Ureter (tissue), 1 donor: ENCODE data around the gene RPTOR. TPM values are rescaled to one million over a fixed set of nuclear protein-coding genes. Genes with fewer than 3 reads are reported as not detected.
A peak's percentile ranks its signal among the peaks of the same experiment; 100 is the strongest.

Experiments used
- DNase-seq: peaks from one replicate; pipeline ENCODE4 v3.0.0-alpha.2; 2020; ENCODE audit warnings: low spot score
- total RNA-seq: library from RNA; stranded (reverse); gene quantifications from one replicate; pipeline ENCODE4 v1.2.4, GENCODE V29; 2023
- donor health status: DM: yes; HTN: yes; CAD: no.

RPTOR gene
- total RNA-seq, 1 donor from 2014 or later: 64.2 TPM

- DNase-seq: no peak
These were observed 345.7 kb downstream of the RPTOR start for GRCh38 chr17:80890196-80890920.

- no peak for DNase-seq
These were observed 346.3 kb downstream of the RPTOR start for GRCh38 chr17:80890921-80891396.

DNA sequence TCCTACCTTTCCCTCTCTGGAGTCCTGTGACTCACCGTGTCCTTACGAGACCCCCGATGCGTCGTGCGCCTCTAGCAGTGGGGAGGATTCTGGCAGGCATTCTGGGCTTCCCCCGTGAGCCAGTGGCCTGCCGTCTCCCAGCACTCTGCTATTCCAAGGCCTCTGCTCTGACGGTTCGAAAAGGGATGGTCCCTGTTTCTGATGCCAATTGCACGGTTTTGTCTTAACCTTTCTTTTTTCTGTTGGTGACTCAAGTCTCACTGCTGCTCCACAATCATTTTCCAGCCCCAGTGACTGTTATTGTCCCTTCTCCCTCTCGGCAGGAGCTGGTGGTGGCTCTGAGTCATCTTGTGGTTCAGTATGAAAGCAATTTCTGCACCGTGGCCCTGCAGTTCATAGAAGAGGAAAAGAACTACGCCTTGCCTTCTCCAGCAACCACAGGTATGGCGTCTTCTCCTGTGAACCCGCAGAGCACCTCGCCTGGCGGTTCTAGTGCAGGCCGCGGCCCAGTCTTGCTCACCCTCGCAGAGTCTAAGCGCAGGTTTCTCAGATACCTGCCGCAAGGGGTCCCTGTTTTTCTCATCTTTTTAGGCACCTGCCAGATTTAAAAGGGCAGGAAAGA lies 346.9 kb downstream of the RPTOR start:
- peak; percentile 71 for DNase-seq

DNA sequence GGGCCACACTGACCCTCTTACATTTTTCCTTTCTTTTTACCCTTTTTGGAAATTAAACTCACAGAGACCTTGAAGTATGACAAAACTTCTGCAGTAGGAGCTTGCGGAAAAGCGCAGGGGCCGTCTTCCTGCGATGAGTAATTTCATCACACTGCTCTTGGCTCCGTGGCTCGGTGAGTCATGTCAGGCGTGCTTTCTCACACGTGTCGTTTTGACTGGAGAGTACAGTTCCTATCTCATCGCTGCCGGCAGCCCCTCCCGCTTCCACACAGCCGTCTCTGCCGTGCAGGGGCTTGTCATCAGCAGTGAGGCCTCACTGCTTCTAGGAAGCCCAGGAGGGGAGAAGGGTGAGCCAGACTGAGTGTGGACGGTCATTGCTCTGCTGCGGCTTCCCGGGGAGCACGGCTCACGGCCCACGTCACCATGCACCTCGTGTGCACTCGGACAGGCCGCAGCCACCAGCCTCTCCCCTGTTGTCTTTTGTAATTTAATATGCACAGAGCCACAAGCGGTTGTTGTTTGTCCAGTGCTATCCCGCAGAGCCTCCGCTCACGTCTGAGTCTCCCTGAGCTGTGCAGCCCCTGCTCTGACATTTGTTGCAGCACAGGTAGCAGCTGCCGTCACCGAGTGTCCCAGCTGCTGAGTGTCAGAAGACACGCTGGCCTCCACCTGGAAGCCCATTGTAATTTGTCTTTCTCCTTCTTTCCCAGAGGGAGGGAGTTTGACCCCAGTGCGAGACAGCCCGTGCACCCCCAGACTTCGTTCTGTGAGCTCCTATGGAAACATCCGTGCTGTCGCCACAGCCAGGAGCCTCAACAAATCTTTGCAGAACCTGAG lies 347.6 kb downstream of the RPTOR start:
- peak; percentile 90 for DNase-seq

GRCh38 chr17:80892900-80893603 lies 348.4 kb downstream of the RPTOR start:
- DNase-seq: no peak

DNA sequence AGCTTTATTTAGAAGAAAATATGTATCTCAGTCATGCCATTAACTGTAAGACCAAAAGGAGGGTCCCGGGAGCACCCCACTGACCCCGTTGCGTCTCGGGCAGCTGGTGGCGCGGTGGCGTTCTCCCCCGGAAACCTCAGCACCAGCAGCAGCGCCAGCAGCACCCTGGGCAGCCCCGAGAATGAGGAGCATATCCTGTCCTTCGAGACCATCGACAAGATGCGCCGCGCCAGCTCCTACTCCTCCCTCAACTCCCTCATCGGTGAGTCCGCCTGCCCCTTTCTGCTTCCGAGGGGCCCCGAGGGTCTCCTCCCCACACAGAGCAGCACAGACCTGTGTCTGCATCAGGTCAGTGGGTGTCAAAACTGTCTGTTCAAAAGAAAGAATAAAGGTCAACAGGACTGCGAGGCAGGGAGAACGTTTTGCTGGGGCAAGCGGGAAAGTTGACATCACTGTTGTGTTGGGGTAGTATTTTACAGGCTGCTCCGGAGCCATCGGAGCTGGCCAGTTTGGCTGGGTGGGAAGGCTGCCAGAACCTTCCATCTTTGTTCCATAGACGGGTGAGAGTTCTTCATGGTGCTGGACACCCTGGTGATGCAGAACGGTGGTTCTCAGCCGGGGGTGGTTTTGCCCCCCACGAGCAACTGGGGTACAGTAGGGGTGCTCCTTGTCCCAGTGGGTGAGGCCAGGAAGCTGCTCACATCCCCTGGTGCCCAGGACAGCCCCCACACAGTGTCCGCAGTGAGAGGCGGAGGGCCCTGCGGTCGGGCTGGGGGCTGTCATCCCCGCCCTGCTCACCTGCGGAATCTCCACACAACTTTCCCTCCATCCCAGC lies 349.2 kb downstream of the RPTOR start:
- DNase-seq: no peak

DNA sequence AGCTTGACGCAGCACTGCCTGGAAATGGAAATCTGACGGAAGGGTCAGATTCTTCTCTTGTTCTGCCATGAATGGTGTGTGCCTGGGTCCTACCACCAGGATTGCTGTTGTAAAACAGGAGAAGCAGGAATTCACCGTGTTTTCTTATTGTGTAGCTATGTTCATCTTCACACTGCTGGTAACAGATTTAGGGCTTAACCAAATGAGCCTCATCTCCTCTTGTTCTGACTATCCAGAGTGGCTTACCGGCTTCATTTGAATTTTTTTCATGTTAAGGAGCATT lies 349.7 kb downstream of the RPTOR start:
- DNase-seq: no peak

- DNase-seq: no peak
These were observed 350.1 kb downstream of the RPTOR start for GRCh38 chr17:80894726-80895125.

DNA sequence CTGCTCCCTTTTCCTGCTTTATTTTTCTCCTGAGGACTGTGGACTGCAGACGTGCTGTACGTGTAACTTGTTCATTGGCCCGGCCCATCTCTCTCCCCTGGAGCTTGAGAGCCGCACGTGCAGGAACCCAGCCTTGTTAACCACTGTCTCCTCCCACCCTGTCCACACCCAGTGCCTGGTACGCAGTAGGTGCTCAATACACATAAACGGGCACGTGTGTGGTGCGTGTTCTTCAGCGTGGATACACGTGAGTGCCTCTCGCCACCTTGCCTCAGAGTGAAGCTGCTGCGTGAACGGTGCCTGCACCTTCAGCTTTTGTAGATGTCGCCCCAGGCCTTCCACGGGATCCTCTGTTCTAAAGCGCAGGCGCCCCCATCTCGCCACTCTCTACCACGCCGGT lies 350.7 kb downstream of the RPTOR start:
- DNase-seq: no peak

DNA sequence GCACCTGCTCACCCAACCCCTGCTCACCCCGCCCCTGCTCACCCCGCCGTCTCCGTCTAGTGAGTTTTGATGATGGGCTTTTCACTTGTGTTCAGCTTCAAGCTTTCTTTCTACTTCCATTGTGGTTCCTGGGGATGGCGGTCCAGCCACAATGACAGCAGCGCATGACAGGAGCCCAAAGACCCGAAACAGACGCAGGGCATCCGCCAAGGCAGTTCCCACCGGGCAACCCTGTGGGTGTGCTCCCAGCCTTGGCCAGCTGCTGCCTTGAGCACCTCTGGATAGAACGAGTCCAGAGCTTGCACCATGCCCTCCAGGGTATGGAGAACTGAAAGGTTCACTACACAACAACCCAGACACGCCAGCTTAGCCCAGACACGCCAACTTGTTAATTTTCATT lies 354.1 kb downstream of the RPTOR start:
- DNase-seq: no peak

DNA sequence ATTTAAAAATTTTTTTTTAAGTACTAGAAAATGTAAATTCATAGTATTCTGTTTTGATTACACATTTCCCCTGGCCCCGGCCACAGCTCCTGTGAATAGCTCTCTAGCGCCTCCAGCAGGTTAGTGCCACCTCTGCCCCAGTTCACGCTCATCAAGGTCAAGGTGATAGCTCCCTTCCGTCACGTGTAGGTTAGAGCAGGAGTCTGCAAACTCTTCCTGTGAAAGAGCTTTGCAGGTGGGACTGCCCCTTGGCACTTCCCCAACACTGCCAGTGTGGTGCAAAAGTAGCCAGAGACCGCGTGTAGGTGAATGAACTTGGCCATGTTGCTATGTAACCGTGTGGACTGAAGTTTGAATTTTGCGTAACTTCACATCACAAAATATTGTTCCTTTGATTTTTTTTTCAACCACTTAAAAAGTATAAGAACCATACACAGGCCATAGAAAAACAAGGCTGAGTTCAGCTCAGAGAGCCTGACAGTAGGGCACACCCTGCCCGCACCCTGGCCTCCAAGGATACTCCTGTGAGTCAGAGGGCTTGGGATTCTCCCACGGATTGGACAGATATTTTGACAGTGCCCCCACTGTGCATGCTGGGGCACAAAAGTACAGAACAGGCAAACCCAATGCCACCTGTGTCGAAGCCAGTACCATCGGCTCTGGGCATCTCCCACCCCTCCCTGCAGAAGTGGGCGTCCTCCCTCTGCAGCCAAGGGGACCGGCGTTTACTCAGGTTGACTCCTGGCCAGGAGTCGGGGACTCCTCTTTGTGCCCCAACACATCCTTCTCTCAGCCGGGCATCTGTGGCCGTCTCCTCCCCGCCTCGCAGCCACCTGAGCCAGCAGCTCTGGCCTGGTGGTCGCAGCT lies 355.0 kb downstream of the RPTOR start:
- no peak for DNase-seq

DNA sequence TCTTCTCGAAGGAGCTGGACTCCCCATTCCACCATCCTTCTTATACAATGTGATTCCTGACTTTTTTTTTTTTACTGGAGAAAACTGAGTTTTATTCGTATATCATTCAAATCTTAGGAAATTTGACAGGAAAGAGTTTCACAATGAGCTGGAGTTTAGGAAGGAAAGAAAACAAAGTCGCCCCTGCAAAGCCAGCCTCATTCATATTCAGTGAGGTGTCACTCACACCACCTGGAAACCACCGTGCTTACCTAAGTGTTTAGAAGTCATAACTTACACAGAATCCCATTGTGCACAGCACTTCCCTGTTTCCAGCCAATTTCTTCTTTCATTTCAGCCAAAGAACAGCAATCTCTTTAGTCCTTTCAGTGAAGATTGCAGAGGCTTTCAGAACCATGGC lies 356.7 kb downstream of the RPTOR start:
- no peak for DNase-seq

DNA sequence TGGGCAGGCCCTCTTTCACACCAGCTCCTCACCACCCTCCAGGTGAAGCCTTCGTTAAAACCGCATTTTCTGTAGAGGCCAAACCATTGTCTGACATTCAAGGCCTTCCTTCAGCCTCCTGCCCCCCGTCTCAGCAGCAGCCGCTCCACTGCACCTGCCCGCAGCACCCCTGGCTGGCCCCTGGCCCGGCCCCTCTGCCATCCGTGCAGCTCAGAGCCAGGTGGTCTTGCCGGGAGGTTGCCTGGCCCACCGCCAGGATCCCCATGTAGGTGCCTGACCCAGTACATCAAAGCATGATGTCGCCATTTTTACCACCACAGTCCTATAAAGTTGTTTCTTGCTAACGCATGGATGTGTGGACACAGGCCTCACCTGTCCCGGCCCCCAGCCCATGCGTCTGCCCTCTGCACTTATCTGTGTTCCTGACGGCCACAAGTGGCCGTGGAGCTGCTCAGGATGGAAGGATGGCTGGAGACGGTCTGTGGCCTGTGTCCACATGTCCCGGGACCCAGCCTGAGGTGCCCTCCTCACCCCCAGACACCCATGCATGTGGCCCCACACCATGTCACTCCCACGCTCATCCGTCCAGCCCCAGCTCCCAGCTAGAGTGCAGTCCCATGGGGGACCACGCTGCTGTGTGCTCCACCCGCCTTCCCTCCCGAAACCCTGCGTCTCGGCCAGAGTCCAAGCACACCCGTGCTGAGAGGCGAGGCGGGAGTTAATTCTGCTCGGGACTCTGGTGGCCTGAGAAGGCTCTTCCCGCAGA lies 357.7 kb downstream of the RPTOR start:
- no peak for DNase-seq

GRCh38 chr17:80902963-80903611 lies 358.4 kb downstream of the RPTOR start:
- DNase-seq: no peak

GRCh38 chr17:80904036-80904753 lies 359.6 kb downstream of the RPTOR start:
- no peak for DNase-seq

GRCh38 chr17:80905586-80906230 lies 361.1 kb downstream of the RPTOR start:
- no peak for DNase-seq

DNA sequence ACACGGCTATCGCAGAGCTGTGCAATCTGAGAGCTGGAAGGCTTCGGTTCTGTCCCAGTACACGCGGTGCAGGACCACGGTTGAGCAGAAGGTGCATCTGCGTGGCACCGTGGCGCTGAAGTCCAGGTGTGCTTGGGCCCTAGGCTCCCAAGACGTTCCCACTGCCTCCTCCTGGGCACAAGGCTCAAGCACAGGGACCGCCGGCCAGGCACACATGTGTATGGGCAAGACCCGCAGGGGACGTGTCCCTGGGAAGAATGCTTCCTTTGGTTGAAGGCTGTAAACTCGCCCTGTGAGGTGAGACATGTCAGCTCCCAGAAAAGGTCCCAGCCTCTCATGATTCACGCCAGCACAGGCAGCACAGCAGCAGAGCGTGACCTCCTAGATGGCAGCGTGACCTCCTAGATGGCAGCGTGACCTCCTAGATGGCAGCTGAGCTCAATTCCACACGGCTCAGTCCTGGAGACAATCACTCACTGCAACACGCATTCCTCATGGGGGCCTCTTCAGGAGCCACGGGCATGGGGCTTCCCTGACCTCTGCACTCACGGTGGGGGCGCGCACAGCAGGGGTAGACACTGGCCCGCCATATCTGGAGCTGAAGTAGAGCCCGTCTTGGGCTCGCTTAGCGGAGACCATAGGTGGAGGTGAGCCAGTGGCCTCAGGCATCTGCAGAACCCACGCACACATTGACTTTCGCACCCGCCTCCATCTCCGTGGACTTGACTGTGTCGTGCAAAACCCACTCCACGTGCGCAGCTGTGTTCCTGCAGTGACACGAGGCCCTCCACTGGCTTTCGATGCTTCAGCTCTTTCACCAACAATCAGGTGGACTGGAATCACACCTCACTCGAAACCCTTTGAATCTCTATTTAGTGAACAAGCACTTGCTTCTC lies 362.0 kb downstream of the RPTOR start:
- no peak for DNase-seq
